ENCODE results near the gene FAM107B.

The FAM107B gene

GRCh38 chr10:14550471-14550981 is 224.2 kb downstream of the FAM107B start:
- peak; percentile 45 for DNase-seq

- no peak for DNase-seq
These were observed 225.2 kb downstream of the FAM107B start for GRCh38 chr10:14549496-14549895.

DNA sequence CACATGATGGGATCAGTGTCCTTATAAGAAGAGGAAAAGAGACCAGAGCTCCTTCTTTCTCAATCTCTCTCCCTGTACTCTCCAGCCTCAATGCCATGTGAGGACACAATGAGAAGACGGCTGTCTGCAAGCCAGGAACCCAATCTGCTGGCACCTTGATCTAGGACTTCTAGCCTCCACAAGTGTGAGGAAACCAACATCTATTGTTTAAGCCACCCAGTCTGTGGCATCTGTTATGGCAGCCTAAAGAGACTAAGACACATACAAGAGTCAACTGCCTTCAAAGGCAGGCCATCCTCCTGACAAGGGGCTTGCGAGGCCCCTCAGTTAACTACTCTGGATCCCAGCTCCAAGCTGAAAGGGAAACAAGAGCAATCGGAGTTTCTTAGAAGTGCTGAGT is 225.7 kb downstream of the FAM107B start:
- DNase-seq = no peak

DNA sequence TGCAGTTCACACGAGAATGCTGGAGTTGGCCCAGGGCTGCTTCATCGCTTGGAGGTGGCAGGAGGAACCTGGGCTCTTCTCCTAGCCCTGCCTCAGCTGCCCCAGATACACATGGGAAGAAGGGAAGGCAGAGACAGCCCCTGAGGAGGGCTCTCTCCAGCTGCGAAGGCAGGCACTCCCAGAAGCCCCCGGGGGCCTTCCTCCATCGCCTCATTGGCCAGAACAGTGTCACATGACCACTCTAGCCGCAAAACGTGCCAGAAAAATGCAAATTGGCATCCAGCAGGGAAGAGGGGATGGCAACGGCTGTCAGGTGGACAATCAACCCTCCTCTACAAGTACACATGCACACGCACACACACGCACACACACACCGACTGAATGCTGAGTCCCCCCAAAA is 226.2 kb downstream of the FAM107B start:
- no peak for DNase-seq

DNA sequence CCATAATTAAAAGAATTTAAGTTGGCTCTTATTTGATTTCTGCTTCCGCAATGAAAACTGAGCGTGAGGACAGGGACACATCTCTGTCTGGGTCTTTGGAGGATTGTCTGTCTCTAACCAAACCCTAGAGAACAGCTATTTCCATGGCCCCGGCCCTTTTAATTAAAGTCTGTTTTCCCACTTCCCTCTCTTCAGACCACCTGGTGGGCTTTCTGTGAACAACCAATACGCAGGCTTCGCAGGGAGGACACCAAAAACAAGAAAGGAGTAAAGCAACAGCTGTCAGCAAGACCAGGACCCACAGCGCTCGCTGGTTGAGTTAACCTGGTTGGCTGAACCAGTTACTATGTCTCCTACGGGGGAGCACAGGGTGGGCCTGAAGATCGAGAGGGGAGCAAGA is 226.9 kb downstream of the FAM107B start:
- DNase-seq = no peak

- no peak for DNase-seq
These were observed 228.9 kb downstream of the FAM107B start for GRCh38 chr10:14545827-14546226.

GRCh38 chr10:14543904-14544210 is 230.8 kb downstream of the FAM107B start:
- DNase-seq = no peak

GRCh38 chr10:14543046-14543903 is 231.4 kb downstream of the FAM107B start:
- peak; percentile 43 for DNase-seq

- no peak for DNase-seq
These were observed 233.3 kb downstream of the FAM107B start for GRCh38 chr10:14541379-14541778.

- DNase-seq = no peak
These were observed 234.1 kb downstream of the FAM107B start for GRCh38 chr10:14540611-14541010.

GRCh38 chr10:14540062-14540461 is 234.6 kb downstream of the FAM107B start:
- no peak for DNase-seq

DNA sequence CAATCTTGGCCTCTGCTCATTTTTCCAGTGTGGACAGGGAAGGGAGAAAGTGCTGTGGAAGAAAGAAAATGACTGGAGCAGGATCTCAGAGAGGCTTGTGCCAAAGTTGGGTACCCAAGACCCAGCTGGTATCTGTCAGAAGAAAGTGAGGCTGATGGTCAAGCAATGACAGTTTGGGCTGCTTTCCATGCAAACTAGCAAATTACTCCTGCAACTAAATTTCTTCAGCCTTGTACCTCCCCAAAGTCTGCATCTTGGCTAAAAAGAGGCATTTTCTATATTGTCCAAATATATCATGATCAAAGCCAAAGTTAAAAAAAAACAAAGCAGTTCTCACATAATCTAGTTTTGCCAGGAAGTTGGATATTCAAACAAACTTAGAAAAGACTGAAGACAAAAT is 235.5 kb downstream of the FAM107B start:
- DNase-seq = no peak

- DNase-seq = peak; percentile 39
These were observed 238.2 kb downstream of the FAM107B start for GRCh38 chr10:14536241-14537213.

GRCh38 chr10:14535457-14536130 is 239.1 kb downstream of the FAM107B start:
- DNase-seq = no peak

GRCh38 chr10:14534152-14534551 is 240.5 kb downstream of the FAM107B start:
- DNase-seq = no peak

GRCh38 chr10:14533295-14533694 is 241.4 kb downstream of the FAM107B start:
- DNase-seq = no peak

GRCh38 chr10:14532473-14533251 is 242.0 kb downstream of the FAM107B start:
- DNase-seq = no peak

GRCh38 chr10:14531974-14532373 is 242.7 kb downstream of the FAM107B start:
- no peak for DNase-seq

- DNase-seq = no peak
These were observed 244.2 kb downstream of the FAM107B start for GRCh38 chr10:14530465-14530864.

GRCh38 chr10:14529351-14529750 is 245.3 kb downstream of the FAM107B start:
- no peak for DNase-seq

- DNase-seq = peak; percentile 66
These were observed 246.2 kb downstream of the FAM107B start for GRCh38 chr10:14528450-14528849.

DNA sequence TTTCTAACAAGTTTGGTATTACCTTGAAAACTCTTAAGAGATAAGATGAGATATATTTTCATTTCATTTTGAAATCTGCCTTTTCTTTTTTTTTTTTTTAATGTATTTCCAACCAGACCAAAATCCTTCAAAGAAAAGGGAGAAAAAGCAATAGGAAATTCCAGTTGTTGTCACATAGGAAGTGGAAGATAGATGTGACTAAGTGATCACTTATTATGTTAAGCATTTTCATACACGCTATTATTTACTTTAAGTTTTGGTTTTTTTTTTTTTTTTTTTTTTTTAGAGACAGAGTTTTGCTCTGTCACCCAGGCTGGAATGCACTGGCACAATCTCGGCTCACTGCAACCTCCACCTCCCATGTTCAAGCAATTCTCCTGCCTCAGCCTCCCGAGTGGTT is 246.8 kb downstream of the FAM107B start:
- no peak for DNase-seq

Measured in activated CD4-positive, alpha-beta T cell treated with anti-CD3 and anti-CD28 coated beads, Interleukin-10, Interleukin-2, amounts not matched to agents 100 ng/mL and 50 ng/mL, durations not matched to agents 16 hours and 8 hours (primary cell).